ENCODE data around the gene ASXL1. TPM values are rescaled to one million over a fixed set of nuclear protein-coding genes. Genes with fewer than 3 reads are reported as not detected.

The ASXL1 gene
- total RNA-seq, 2 experiments from 2014 or later, result 129 to 141 TPM

DNA sequence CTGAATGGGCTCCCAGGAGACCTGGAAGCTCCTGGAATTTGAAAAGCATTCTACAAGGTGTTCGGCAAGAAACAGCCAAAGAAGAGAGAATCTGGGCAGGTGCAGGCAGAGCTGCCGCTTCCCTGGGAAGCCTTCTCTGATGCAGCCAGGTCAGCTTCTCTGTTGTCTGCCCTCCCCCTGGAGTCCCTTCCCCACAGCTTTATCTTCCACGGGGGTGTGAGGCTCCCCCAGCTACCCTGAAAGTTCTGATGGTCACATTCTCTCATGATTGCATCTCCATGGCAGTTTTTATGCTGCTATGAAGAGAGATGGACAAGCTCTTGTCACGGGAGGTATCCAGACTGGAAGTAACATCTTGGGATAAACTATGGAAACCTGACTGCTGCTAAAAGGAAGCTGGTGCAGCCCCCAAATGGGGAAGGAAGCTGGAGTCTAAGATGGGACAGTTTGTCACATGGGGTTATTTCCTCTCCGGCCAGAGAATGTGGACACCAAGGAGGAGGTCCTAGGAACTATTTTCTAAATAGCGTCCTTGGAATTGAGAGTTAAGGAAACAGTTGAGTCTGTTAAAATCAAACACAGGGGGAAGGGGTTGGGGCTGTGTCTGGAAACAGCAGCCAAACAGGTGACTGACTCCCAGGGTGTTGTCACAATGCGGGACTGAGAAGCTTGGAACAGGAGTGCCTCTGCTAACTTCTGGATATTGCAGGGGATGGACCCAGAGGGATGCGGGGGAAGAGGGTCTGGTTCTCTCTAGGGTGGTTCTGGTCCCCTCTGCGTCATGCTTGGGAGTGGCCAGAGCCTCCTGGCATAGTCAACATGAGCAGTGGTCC lies 91.1 kb downstream of the ASXL1 start:
- intact Hi-C loops (cut with DNase I, micrococcal nuclease), result no loop called here
- peaks cover 13% of the 10 kb centered on the region for H3K4me1 Mint-ChIP-seq
- peaks cover 11% of the 10 kb centered on the region for H3K36me3 Mint-ChIP-seq (ENCODE audit: low read depth)
- CTCF ChIA-PET, result interaction anchor here (0.9 to 1.3 kb wide), 7 partner anchors 9 to 418 kb away, joined by 3 to 4 read pairs (median 3); no protein-coding TSS in a partner anchor
- POLR2A ChIA-PET, result interaction anchor here (0.7 kb wide), 1 partner anchor 255 kb away, joined by 3 read pairs; no protein-coding TSS in a partner anchor
- DNase-seq (no peak), ATAC-seq (no peak)
- H3K27ac Mint-ChIP-seq, result no peak overlapping the region
- no peaks in the 10 kb centered on the region for H3K9me3 Mint-ChIP-seq (ENCODE audit: low read depth)
- H3K4me3 Mint-ChIP-seq, result no peak overlapping the region
- H3K27me3 Mint-ChIP-seq, result no peaks in the 10 kb centered on the region

DNA sequence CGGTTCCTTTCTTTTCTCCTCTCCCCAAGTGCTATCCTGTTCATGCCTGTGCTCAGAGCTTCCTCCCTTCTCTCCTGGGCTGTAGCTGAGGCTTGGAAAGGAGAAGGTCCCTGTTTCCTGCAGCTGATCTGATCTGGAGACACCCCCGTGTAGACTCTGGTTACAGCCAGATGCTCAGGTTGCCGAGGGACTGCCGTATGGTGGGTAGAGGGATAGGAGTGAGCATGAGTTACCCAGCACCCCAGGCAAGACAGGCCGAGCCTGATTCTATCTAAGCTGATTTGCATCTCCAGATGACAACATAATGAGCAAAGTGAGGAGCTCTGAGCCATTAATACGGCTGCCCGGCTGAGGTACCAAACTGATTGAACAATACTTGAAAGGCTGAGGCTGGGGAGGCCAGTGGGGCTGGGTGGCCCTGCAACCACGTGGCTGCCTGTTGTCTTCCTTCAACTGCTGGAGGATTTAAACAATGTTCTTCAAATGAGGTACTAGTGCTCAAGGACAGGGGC lies 91.8 kb downstream of the ASXL1 start:
- H3K27me3 Mint-ChIP-seq, result no peaks in the 10 kb centered on the region
- peaks cover 10% of the 10 kb centered on the region for H3K36me3 Mint-ChIP-seq (ENCODE audit: low read depth)
- peaks cover 13% of the 10 kb centered on the region for H3K4me1 Mint-ChIP-seq
- POLR2A ChIA-PET, result no interaction called here
- DNase-seq (no peak), ATAC-seq (no peak)
- no peaks in the 10 kb centered on the region for H3K9me3 Mint-ChIP-seq (ENCODE audit: low read depth)
- peak overlapping the region; percentile 43 for H3K27ac Mint-ChIP-seq
- CTCF ChIA-PET, result interaction anchor here (1.0 to 1.3 kb wide), 4 partner anchors 21 to 370 kb away, joined by 3 to 4 read pairs (median 3); no protein-coding TSS in a partner anchor
- intact Hi-C loops (cut with DNase I, micrococcal nuclease), result no loop called here
- no peak overlapping the region for H3K4me3 Mint-ChIP-seq

DNA sequence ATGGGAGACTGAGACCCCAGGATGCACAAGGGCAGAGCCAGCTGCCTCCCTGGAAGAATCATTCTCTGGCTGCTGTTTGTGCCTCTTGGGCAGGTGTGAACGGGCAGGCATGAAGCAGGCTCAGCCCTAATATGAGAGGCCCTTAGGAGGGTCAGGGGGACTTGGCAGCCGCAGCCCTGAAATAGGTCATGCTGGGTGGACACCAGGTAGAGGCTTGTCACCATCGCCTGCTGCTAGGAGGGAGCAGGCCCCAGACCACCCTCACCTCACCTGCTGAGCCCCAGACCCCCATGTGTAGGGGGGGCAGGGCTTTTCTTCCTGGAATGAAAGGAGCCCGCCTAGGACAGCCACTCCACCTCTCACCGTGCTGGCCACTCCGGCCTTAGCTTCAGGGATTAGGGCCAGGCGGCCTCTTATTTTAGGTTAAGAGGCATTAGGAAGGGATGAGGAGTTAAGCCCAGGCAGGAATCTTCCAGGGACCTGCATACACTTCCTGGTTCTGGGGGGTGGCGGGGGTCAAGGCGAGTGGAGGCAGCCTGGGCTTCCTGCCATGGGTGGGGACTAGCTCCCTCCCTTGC lies 92.4 kb downstream of the ASXL1 start:
- intact Hi-C loops (cut with DNase I, micrococcal nuclease), result no loop called here
- DNase-seq (no peak), ATAC-seq (no peak)
- peaks cover 8% of the 10 kb centered on the region for H3K4me1 Mint-ChIP-seq
- ChIA-PET CTCF (interaction anchor here (0.6 to 1.3 kb wide), 3 partner anchors 21 to 370 kb away, joined by 3 to 4 read pairs (median 4); no protein-coding TSS in a partner anchor), POLR2A (no interaction called here)
- peak overlapping the region; percentile 43 for H3K27ac Mint-ChIP-seq
- H3K9me3 Mint-ChIP-seq (ENCODE audit: low read depth), result no peaks in the 10 kb centered on the region
- H3K27me3 Mint-ChIP-seq, result no peaks in the 10 kb centered on the region
- H3K4me3 Mint-ChIP-seq, result no peak overlapping the region
- H3K36me3 Mint-ChIP-seq (ENCODE audit: low read depth), result peaks cover 3% of the 10 kb centered on the region

DNA sequence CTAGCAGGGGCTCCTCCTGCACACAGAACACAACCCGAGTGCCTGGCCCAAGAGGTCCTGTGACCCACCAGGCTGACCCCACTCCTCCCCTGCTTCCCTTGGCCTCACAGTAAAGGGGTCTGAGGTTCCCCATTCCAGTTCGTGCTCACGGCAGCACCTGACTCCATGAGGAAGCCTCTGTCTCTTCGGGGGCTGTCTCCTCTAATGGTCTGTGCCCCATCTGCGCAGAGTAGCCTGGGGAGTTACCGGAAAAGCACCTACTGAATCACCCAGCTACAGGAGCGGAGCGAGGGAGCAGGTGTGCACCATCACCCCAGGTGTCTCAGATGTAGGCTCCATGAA lies 93.2 kb downstream of the ASXL1 start:
- Mint-ChIP-seq H3K27me3 (no peaks in the 10 kb centered on the region), H3K9me3 (ENCODE audit: low read depth) (no peaks in the 10 kb centered on the region), H3K36me3 (ENCODE audit: low read depth) (peaks cover 3% of the 10 kb centered on the region), H3K27ac (peak overlapping the region; percentile 34), H3K4me3 (no peak overlapping the region), H3K4me1 (peaks cover 4% of the 10 kb centered on the region)
- POLR2A ChIA-PET, result no interaction called here
- CTCF ChIA-PET, result interaction anchor here (0.6 kb wide), 1 partner anchor 219 kb away, joined by 3 read pairs; no protein-coding TSS in a partner anchor
- intact Hi-C loops (cut with DNase I, micrococcal nuclease), result no loop called here
- ATAC-seq, result no peak
- no peak for DNase-seq

DNA sequence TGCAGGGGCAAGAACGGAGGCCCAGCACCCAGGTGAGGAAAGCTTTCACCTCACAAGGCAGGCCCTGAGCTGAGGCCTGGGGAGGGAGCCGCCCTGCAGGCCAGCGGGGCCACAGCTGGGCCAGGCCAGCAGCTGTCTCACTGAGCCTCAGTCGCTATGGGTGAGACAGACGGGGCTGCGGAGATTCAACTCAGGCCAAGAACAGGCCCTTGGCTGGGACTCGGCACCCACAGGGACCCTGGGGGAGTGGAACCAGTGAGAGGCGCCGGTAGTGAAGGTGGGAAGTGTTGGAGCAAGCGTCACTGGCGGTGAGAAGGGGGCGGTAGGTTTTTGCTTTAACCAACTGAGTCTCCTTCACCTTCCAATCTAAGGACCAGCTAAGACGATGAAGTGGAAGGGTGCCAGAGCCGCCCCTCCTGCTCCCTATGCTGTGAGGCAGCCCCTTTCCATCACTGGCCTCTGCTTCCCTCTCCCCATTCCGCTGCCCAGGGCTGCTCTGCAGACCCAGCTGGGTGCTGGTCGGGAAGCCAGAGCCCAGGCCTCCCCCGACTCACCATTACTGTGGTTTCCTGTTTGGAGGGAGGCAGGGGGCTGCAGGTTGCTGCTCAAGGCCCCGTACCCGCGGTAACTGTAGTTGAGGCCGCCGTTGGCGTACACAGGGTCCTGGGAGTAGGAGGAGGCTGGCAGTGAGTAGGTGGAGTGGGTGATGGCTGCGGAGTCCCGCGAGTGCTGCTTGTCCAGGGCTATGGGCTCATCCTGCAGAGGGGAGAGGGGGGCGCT lies 93.7 kb downstream of the ASXL1 start:
- peaks cover 1% of the 10 kb centered on the region for H3K36me3 Mint-ChIP-seq (ENCODE audit: low read depth)
- CTCF ChIA-PET, result interaction anchor here (0.6 to 1.2 kb wide), 2 partner anchors 67 to 220 kb away, joined by 3 read pairs; no protein-coding TSS in a partner anchor
- peak; percentile 27 for ATAC-seq
- H3K27me3 Mint-ChIP-seq, result no peaks in the 10 kb centered on the region
- POLR2A ChIA-PET, result interaction anchor here (0.6 kb wide), 1 partner anchor 308 kb away, joined by 3 read pairs; no protein-coding TSS in a partner anchor
- intact Hi-C loops (cut with DNase I, micrococcal nuclease), result no loop called here
- H3K9me3 Mint-ChIP-seq (ENCODE audit: low read depth), result no peaks in the 10 kb centered on the region
- H3K4me1 Mint-ChIP-seq, result peaks cover 1% of the 10 kb centered on the region
- H3K4me3 Mint-ChIP-seq, result no peak overlapping the region
- DNase-seq, result no peak
- peak overlapping the region; percentile 34 for H3K27ac Mint-ChIP-seq

DNA sequence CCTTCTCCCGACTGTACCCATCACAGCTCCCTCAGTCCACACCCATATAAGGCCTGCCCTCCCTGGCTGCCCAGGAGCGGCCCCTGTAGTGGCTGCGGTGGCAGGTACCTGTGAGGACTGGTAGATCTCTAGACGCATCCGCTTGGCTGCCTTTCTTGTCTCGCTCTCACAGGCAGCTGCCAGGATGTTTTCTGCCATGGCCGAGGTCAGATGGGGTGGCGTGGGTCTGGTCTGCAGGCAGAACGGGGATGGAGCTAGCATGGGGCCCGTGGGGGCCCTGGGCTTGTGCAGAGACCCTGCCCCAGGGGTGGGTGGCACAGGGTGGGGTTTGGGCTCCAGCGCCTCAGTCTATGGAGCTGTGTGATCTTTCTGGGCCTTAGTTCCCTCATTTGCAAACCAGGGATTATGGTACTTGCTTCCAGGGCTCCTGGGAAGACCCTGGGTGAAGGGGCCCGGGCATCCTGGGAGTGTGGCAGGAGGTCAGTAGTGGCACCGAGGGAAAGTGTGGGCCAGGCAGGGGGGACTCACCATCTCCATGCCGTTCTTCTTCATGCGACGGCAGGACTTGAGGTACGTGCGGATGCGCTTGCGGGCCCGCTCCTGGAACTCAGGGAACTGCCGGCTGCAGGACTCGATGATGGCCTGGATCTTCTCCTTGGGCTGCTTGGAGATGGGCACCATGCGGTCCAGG lies 94.8 kb downstream of the ASXL1 start:
- ChIA-PET CTCF (interaction anchor here (0.5 to 1.2 kb wide), 2 partner anchors 68 to 260 kb away, joined by 3 to 5 read pairs; no protein-coding TSS in a partner anchor), POLR2A (interaction anchor here (0.6 kb wide), 2 partner anchors 9 to 307 kb away, joined by 3 read pairs; no protein-coding TSS in a partner anchor)
- Mint-ChIP-seq H3K27ac (peak overlapping the region; percentile 48), H3K36me3 (ENCODE audit: low read depth) (no peaks in the 10 kb centered on the region), H3K27me3 (no peaks in the 10 kb centered on the region), H3K4me1 (no peaks in the 10 kb centered on the region), H3K4me3 (no peak overlapping the region), H3K9me3 (ENCODE audit: low read depth) (no peaks in the 10 kb centered on the region)
- ATAC-seq, result no peak
- intact Hi-C loops (cut with DNase I, micrococcal nuclease), result no loop called here
- DNase-seq, result no peak

DNA sequence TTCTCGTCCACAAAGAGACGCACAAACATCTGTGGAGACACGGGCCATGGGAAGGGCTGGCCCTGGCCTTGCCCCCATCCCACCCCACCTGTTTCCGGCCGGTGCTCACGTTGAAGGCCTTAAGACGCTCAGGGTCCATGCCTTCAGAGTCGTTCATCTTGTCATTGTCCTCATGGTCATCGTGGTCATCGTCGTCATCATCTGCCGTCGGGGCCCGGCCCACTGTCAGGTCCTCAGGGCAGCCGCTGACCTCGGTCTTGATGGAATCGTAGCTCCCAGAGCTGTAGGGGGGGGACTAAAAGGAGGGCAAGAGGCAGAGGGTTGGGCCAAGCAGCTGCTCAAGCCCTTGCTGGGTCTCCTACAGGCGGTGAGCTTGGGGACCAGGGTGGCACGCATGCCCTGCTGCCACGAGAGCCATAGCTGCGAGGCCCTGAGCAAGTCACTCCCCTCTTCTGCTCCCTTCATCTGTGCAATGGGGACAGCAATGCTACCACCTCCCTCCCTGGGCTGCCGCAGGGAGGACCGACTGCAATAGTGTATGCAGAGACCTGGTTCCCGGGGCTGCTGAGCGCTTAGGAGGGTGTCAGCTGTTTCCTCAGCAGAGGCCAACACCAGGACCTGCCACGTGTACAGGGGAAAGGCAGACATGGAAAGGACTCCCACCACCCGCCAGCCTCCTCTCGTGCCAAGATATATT lies 95.5 kb downstream of the ASXL1 start:
- Mint-ChIP-seq H3K4me3 (no peak overlapping the region), H3K36me3 (ENCODE audit: low read depth) (no peaks in the 10 kb centered on the region), H3K27me3 (no peaks in the 10 kb centered on the region), H3K9me3 (ENCODE audit: low read depth) (no peaks in the 10 kb centered on the region), H3K4me1 (no peaks in the 10 kb centered on the region), H3K27ac (no peak overlapping the region)
- DNase-seq (no peak), ATAC-seq (no peak)
- ChIA-PET POLR2A (interaction anchor here (0.6 kb wide), 1 partner anchor 171 kb away, joined by 3 read pairs; no protein-coding TSS in a partner anchor), CTCF (interaction anchor here (0.7 kb wide), 1 partner anchor 336 kb away, joined by 3 read pairs; no protein-coding TSS in a partner anchor)
- intact Hi-C loops (cut with DNase I, micrococcal nuclease), result no loop called here

DNA sequence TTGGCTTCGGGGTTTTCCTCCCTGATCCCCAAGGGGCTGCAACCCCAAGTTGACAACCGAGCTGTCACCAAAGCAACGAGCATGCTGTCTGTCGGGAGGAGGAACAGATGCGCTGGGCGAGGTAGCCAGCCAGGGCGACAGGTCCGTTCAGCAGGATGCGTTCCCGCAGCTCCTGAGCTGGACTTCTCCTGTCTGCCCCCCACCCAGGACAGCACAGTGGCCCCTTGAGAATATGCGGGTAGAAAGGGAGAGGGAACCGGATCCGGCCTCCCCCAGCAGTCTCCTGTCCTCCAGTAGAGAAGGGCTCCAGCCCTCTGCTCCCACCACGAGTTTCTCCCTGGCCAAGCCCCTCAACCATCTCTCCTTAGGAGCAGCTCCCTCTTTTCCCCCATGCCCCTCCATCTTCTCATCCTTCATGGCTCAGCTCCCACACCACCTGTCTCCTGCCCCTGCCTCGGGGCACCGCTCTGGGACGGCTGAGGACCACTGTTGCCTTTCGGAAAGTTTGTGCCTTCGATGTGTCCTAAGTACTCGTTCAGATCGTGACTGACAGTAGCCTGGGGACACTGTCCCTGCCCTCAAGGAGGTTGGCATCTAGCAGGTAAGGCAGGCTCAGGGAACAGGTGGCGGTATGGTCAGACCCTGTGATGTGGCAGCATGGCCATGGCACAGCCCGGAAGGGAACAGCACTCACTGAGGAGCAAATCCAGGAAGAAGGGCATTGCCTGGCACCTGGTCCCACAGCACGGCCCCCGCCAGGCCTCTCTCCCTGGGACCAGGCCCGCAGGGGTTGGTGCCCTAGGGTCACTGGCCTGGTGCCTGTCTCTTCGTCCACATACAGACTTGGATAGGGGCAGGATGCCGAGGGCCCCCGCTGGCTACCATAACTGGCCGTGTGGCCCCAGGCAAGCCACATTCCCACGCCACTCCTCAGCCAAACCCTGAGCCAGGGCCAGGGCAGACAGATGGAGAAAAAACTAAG lies 96.3 kb downstream of the ASXL1 start:
- DNase-seq (no peak), ATAC-seq (no peak)
- POLR2A ChIA-PET, result interaction anchor here (0.6 kb wide), 1 partner anchor 171 kb away, joined by 3 read pairs; no protein-coding TSS in a partner anchor
- CTCF ChIA-PET, result interaction anchor here (0.6 to 0.7 kb wide), 2 partner anchors 68 to 337 kb away, joined by 3 read pairs; no protein-coding TSS in a partner anchor
- Mint-ChIP-seq H3K36me3 (ENCODE audit: low read depth) (no peaks in the 10 kb centered on the region), H3K27me3 (no peaks in the 10 kb centered on the region), H3K4me3 (no peak overlapping the region), H3K4me1 (no peaks in the 10 kb centered on the region), H3K27ac (no peak overlapping the region), H3K9me3 (ENCODE audit: low read depth) (no peaks in the 10 kb centered on the region)
- intact Hi-C loops (cut with DNase I, micrococcal nuclease), result no loop called here

DNA sequence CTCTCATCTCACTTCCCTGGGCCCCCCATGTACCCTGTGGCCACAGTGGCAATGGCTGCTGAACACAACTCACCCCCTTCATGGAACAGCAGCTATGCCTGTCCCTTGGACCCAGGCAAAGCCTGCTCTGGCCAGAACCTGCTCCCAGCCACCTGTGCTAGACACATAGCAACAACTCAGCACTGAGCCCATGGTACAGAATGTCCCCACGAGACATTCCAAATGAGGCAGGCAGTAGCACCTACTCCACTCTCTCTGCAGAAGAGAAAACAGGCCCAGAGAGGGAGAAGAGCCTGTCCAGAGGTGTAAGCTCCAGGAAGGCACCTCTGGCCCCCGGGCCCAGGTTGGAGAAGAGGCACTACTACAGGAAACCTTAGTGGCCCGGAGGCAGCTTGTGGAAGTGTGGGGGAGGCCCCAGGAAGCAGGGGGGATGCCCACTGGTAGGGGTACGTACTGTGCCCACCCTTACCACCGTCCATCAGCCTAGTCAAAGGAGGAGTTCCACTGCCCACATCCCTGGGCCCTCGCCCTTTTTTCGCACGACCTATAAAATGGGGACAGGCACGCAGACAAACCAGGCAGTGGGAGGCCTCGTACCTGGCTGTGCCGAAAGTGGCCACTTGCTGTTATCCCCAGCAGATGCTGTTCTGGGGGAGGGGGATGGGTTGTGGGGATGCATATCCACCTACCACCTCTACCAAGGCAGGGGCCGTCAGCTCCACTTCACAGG lies 97.2 kb downstream of the ASXL1 start:
- intact Hi-C loops (cut with DNase I, micrococcal nuclease), result no loop called here
- Mint-ChIP-seq H3K27ac (no peak overlapping the region), H3K36me3 (ENCODE audit: low read depth) (no peaks in the 10 kb centered on the region), H3K27me3 (no peaks in the 10 kb centered on the region), H3K4me3 (no peak overlapping the region), H3K4me1 (no peaks in the 10 kb centered on the region), H3K9me3 (ENCODE audit: low read depth) (no peaks in the 10 kb centered on the region)
- CTCF ChIA-PET, result interaction anchor here (0.5 to 0.7 kb wide), 4 partner anchors 12 to 336 kb away, joined by 3 read pairs; no protein-coding TSS in a partner anchor
- DNase-seq (no peak), ATAC-seq (no peak)
- POLR2A ChIA-PET, result interaction anchor here (0.7 kb wide), 1 partner anchor 171 kb away, joined by 3 read pairs; no protein-coding TSS in a partner anchor
